Panc1 (cell line): ENCODE measurements around the gene TMEM175. TPM values are rescaled to one million over a fixed set of nuclear protein-coding genes. Genes with fewer than 3 reads are reported as not detected.

Experiments
- ATAC-seq: fragments of 200-7000 bp; cut with Tn5 transposase; 2 replicates; pipeline ENCODE4 v1.9.1; 2020; ENCODE audit warnings: mild to moderate bottlenecking, moderate library complexity
- BruUV-seq: library from RNA; stranded (reverse); fragments of 400-500 nt; replicated peaks from 2 replicates; lab custom pipeline; 2021; lab: Mats Ljungman, UMichigan
- CTCF ChIA-PET: fragments of 300-600 bp; sonication (Branson Sonifier 250); formaldehyde crosslinking; loops from one replicate; lab custom pipeline; 2022; ENCODE audit warnings: antibody characterized with exemption; lab: Charles Lee
- POLR2A ChIA-PET: fragments of 300-600 bp; sonication (Branson Sonifier 250); formaldehyde crosslinking; loops from one replicate; lab custom pipeline; 2022; ENCODE audit warnings: antibody characterized with exemption; lab: Charles Lee
- DNase-seq: peaks from one replicate; pipeline ENCODE4 v3.0.0-alpha.2; 2010; ENCODE audit warnings: low read depth, low spot score
- H3K27ac ChIP-seq: 2 replicates; pipeline ENCODE4 v1.5.1; 2011; ENCODE audit warnings: mild to moderate bottlenecking, low read length, inconsistent platforms
- H3K27me3 ChIP-seq: fragments of 200-500 bp; sonication (Bioruptor generic); 2 replicates; pipeline ENCODE4 v1.6.0; 2014; ENCODE audit warnings: low read length, inconsistent platforms; ENCODE audit not compliant: control insufficient read depth, insufficient read depth
- H3K36me3 ChIP-seq: fragments of 200-500 bp; sonication (Bioruptor generic); 2 replicates; pipeline ENCODE4 v1.5.1; 2014; ENCODE audit warnings: inconsistent platforms, mild to moderate bottlenecking, low read length, moderate library complexity; ENCODE audit not compliant: control insufficient read depth, insufficient read depth
- H3K4me1 ChIP-seq: 2 replicates; pipeline ENCODE4 v1.5.1; 2011; ENCODE audit warnings: inconsistent platforms, mild to moderate bottlenecking, low read length, moderate library complexity; ENCODE audit not compliant: control insufficient read depth, insufficient read depth
- H3K4me3 ChIP-seq, 2 experiments: 2 replicates each; pipeline ENCODE4 v1.5.1; 2011 to 2012; ENCODE audit warnings: low read depth in 2 of 2, low read length in 2 of 2, mild to moderate bottlenecking in 2 of 2, inconsistent platforms in 1 of 2, moderate library complexity in 1 of 2
- H3K9me3 ChIP-seq: fragments of 200-500 bp; sonication (Bioruptor generic); 2 replicates; pipeline ENCODE4 v1.5.1; 2014; ENCODE audit warnings: low read depth, mild to moderate bottlenecking, inconsistent platforms, low read length, moderate library complexity; ENCODE audit not compliant: control insufficient read depth, insufficient read depth
- CTCF ChIP-seq: fragments of 450-650 bp; IDR thresholded peaks from 2 replicates; pipeline ENCODE4 v1.5.1; 2017; ENCODE audit warnings: mild to moderate bottlenecking
- POLR2AphosphoS5 ChIP-seq: IDR thresholded peaks from 2 replicates; pipeline ENCODE4 v1.6.1; 2012; ENCODE audit warnings: mild to moderate bottlenecking, low read depth, low read length, moderate library complexity
- REST ChIP-seq, 2 experiments: IDR thresholded peaks; 2 replicates each; pipeline ENCODE4 v1.6.1; 2011 to 2012; ENCODE audit warnings: low read depth in 2 of 2, control low read depth in 1 of 2, low read length in 1 of 2, mild to moderate bottlenecking in 1 of 2, moderate library complexity in 1 of 2; ENCODE audit not compliant: insufficient read depth in 1 of 2
- SIN3A ChIP-seq: IDR thresholded peaks from 2 replicates; pipeline ENCODE4 v1.6.1; 2012; ENCODE audit warnings: low read depth, mild to moderate bottlenecking, low read length, moderate library complexity, borderline replicate concordance; ENCODE audit not compliant: insufficient read depth
- TCF7L2 ChIP-seq: IDR thresholded peaks from 2 replicates; pipeline ENCODE4 v1.6.1; 2011; ENCODE audit warnings: mild to moderate bottlenecking, low read depth, low read length, inconsistent platforms
- in situ Hi-C: cut with HindIII; loops from 2 replicates; pipeline ENCODE4 v1.10.0; 2016; ENCODE audit warnings: low sequenced_read_pairs, low pct_unique_long_range_greater_than_20kb
- intact Hi-C: fragments of 100-400 bp; cut with micrococcal nuclease; formaldehyde crosslinking; loops from one replicate; pipeline ENCODE4 v1.10.0; 2022; ENCODE audit not compliant: unreplicated experiment
- total RNA-seq: library from RNA; stranded (reverse); gene quantifications from one replicate; pipeline ENCODE4 v1.2.1, GENCODE V29; 2021; ENCODE audit not compliant: unreplicated experiment

The TMEM175 gene
- total RNA-seq, 1 experiment from 2014 or later: 21.8 TPM

- H3K4me3 ChIP-seq: peak overlapping the region; percentile 90 to 97; a peak in 3 of 4 replicates
- POLR2A ChIA-PET: interaction anchor here (1.0 kb wide), 1 partner anchor 58 kb away, joined by 10 read pairs; no protein-coding TSS in a partner anchor
- BruUV-seq: no TSS peak
- H3K4me1 ChIP-seq: peaks cover 21% of the 10 kb centered on the region
- intact Hi-C loops (no loop called here), in situ Hi-C loops (no loop called here)
- DNase-seq (no peak), ATAC-seq (no peak)
- H3K36me3 ChIP-seq: peaks cover 4% of the 10 kb centered on the region; the same call in 1 of the 2 replicates
- H3K27ac ChIP-seq: 0 out of 2 replicates have a peak overlapping the region, but pooled peaks have one; percentile 17
- no peaks in the 10 kb centered on the region for H3K9me3 ChIP-seq
- no peaks in the 10 kb centered on the region for H3K27me3 ChIP-seq
- no peak for TF ChIP-seq CTCF
- TF ChIP-seq TCF7L2: no peak
- no peak for TF ChIP-seq SIN3A
- no peak for TF ChIP-seq REST (IDR thresholded peaks at IDR 0.05; ENCODE audit: insufficient read depth in 1 of 2, low read depth in 2 of 2, low read length in 1 of 2)
- TF ChIP-seq POLR2AphosphoS5: no peak
- CTCF ChIA-PET: interaction anchor here (0.7 kb wide), 1 partner anchor 150 kb away, joined by 4 read pairs; no protein-coding TSS in a partner anchor
Observed at GRCh38 chr4:930028-930551, 2.2 kb upstream of the TMEM175 start.

- peaks cover 15% of the 10 kb centered on the region for H3K4me1 ChIP-seq
- H3K36me3 ChIP-seq: peaks cover 4% of the 10 kb centered on the region; the same call in 1 of the 2 replicates
- H3K27ac ChIP-seq: peak overlapping the region; percentile 66
- peak overlapping the region; percentile 90 to 97 for H3K4me3 ChIP-seq
- no TSS peak for BruUV-seq
- DNase-seq: no peak
- no peak for ATAC-seq
- no peaks in the 10 kb centered on the region for H3K9me3 ChIP-seq
- no peak for TF ChIP-seq REST (IDR thresholded peaks at IDR 0.05; ENCODE audit: insufficient read depth in 1 of 2, low read depth in 2 of 2, low read length in 1 of 2)
- no peak for TF ChIP-seq POLR2AphosphoS5
- no peak for TF ChIP-seq SIN3A
- TF ChIP-seq CTCF: no peak
- no peak for TF ChIP-seq TCF7L2
- no peaks in the 10 kb centered on the region for H3K27me3 ChIP-seq
- ChIA-PET CTCF (no interaction called here), POLR2A (interaction anchor here (1.0 kb wide), 1 partner anchor 57 kb away, joined by 10 read pairs; no protein-coding TSS in a partner anchor)
- intact Hi-C loops: no loop called here
- in situ Hi-C loops: no loop called here
Observed at GRCh38 chr4:930827-931193, 1.4 kb upstream of the TMEM175 start.
